H9 (cell line): Measurements from ENCODE around the gene GALNT15. TPM values are rescaled to one million over a fixed set of nuclear protein-coding genes. Genes with fewer than 3 reads are reported as not detected.

ENCODE experiments used
- DNase-seq: peaks from one replicate; pipeline ENCODE4 v3.0.0-alpha.2; 2017
- H2AFZ ChIP-seq: one replicate; pipeline ENCODE4 v1.6.1; 2013; ENCODE audit warnings: mild to moderate bottlenecking, low read length, control low read depth, moderate library complexity
- H2AK5ac ChIP-seq: 2 replicates; pipeline ENCODE4 v1.6.1; 2013; ENCODE audit warnings: low read length, control low read depth, mixed read lengths; ENCODE audit not compliant: insufficient read length
- H2BK120ac ChIP-seq: one replicate; pipeline ENCODE4 v1.6.1; 2013; ENCODE audit warnings: low read depth, mild to moderate bottlenecking, low read length, control low read depth, inconsistent platforms; ENCODE audit not compliant: poor library complexity, severe bottlenecking
- H2BK12ac ChIP-seq: 2 replicates; pipeline ENCODE4 v1.6.1; 2013; ENCODE audit warnings: low read length, control low read depth, mixed read lengths, low read depth; ENCODE audit not compliant: insufficient read length
- H2BK15ac ChIP-seq: 2 replicates; pipeline ENCODE4 v1.6.1; 2013; ENCODE audit warnings: low read depth, low read length, control low read depth
- H2BK20ac ChIP-seq: one replicate; pipeline ENCODE4 v1.6.1; 2013; ENCODE audit warnings: low read depth, mild to moderate bottlenecking, low read length, control low read depth, inconsistent platforms; ENCODE audit not compliant: poor library complexity, severe bottlenecking
- H2BK5ac ChIP-seq: 2 replicates; pipeline ENCODE4 v1.6.1; 2013; ENCODE audit warnings: low read length, control low read depth, mixed read lengths; ENCODE audit not compliant: insufficient read length
- H3K14ac ChIP-seq: 2 replicates; pipeline ENCODE4 v1.6.1; 2013; ENCODE audit warnings: low read length, control low read depth; ENCODE audit not compliant: insufficient read depth
- H3K18ac ChIP-seq: 2 replicates; pipeline ENCODE4 v1.6.1; 2013; ENCODE audit warnings: low read depth, mild to moderate bottlenecking, mixed read lengths, low read length, control low read depth; ENCODE audit not compliant: insufficient read length
- H3K23ac ChIP-seq: 2 replicates; pipeline ENCODE4 v1.6.1; 2013; ENCODE audit warnings: low read length, control low read depth, mixed read lengths, low read depth; ENCODE audit not compliant: insufficient read length
- H3K23me2 ChIP-seq: 2 replicates; pipeline ENCODE4 v1.6.1; 2013; ENCODE audit warnings: low read depth, mild to moderate bottlenecking, mixed read lengths, low read length, control low read depth; ENCODE audit not compliant: insufficient read length, poor library complexity, severe bottlenecking
- H3K27ac ChIP-seq: 2 replicates; pipeline ENCODE4 v1.5.1; 2013; ENCODE audit warnings: low read length, control low read depth, mixed read lengths, low read depth; ENCODE audit not compliant: insufficient read length
- H3K27me3 ChIP-seq: 2 replicates; pipeline ENCODE4 v1.6.1; 2013; ENCODE audit warnings: low read length, control low read depth, inconsistent platforms; ENCODE audit not compliant: insufficient read depth
- H3K4ac ChIP-seq: 2 replicates; pipeline ENCODE4 v1.6.1; 2013; ENCODE audit warnings: low read depth, mild to moderate bottlenecking, control low read depth, inconsistent platforms, low read length, moderate library complexity
- H3K4me1 ChIP-seq: 2 replicates; pipeline ENCODE4 v1.6.1; 2013; ENCODE audit warnings: low read length, control low read depth, inconsistent platforms; ENCODE audit not compliant: insufficient read depth
- H3K4me2 ChIP-seq: 2 replicates; pipeline ENCODE4 v1.6.1; 2013; ENCODE audit warnings: low read length, control low read depth, mixed read lengths; ENCODE audit not compliant: insufficient read length, insufficient read depth
- H3K56ac ChIP-seq: 2 replicates; pipeline ENCODE4 v1.6.1; 2013; ENCODE audit warnings: low read depth, mild to moderate bottlenecking, mixed read lengths, low read length, control low read depth; ENCODE audit not compliant: insufficient read length
- H3K79me1 ChIP-seq: 2 replicates; pipeline ENCODE4 v1.6.1; 2013; ENCODE audit warnings: low read depth, mild to moderate bottlenecking, moderate library complexity, low read length, control low read depth, inconsistent platforms; ENCODE audit not compliant: insufficient read depth, poor library complexity, severe bottlenecking
- H3K79me2 ChIP-seq: 2 replicates; pipeline ENCODE4 v1.6.1; 2013; ENCODE audit warnings: low read length, control low read depth, inconsistent platforms; ENCODE audit not compliant: insufficient read depth
- H3K9ac ChIP-seq: 2 replicates; pipeline ENCODE4 v1.6.1; 2013; ENCODE audit warnings: low read length, control low read depth, mixed read lengths; ENCODE audit not compliant: insufficient read length; ENCODE audit errors: extremely low read depth
- H3K9me3 ChIP-seq: one replicate; pipeline ENCODE4 v1.6.1; 2013; ENCODE audit warnings: low read depth, low read length, inconsistent platforms; ENCODE audit not compliant: control insufficient read depth
- H3T11ph ChIP-seq: one replicate; pipeline ENCODE4 v1.6.1; 2013; ENCODE audit warnings: mild to moderate bottlenecking, low read length, control low read depth, inconsistent platforms
- H4K20me1 ChIP-seq: one replicate; pipeline ENCODE4 v1.6.1; 2013; ENCODE audit not compliant: control insufficient read depth, insufficient read length, insufficient read depth
- H4K5ac ChIP-seq: 2 replicates; pipeline ENCODE4 v1.6.1; 2013; ENCODE audit warnings: low read depth, mild to moderate bottlenecking, mixed read lengths, low read length, control low read depth; ENCODE audit not compliant: insufficient read length
- H4K8ac ChIP-seq: replicated peaks from 2 replicates; pipeline ENCODE4 v1.6.1; 2013; ENCODE audit warnings: low read length, control low read depth, mixed read lengths, low read depth; ENCODE audit not compliant: insufficient read length
- H4K91ac ChIP-seq: 2 replicates; pipeline ENCODE4 v1.6.1; 2013; ENCODE audit warnings: low read depth, mild to moderate bottlenecking, moderate library complexity, mixed read lengths, low read length, control low read depth; ENCODE audit not compliant: insufficient read length
- H3K27ac Mint-ChIP-seq, 3 experiments: 2 replicates in 2 of 3; 3 replicates in 1 of 3; pipeline ENCODE4 v1.8.0; 2020 to 2021; ENCODE audit warnings: mixed read lengths in 3 of 3, mild to moderate bottlenecking in 1 of 3, moderate library complexity in 1 of 3
- H3K27me3 Mint-ChIP-seq: 2 replicates; pipeline ENCODE4 v1.8.0; 2021; ENCODE audit warnings: low read depth, mild to moderate bottlenecking, moderate library complexity, mixed read lengths
- H3K36me3 Mint-ChIP-seq, 3 experiments: 2 replicates in 2 of 3; 3 replicates in 1 of 3; pipeline ENCODE4 v1.8.0; 2020 to 2021; ENCODE audit warnings: low read depth in 3 of 3, mixed read lengths in 3 of 3; ENCODE audit not compliant: insufficient read depth in 1 of 3
- H3K4me1 Mint-ChIP-seq, 2 experiments: 2 replicates each; pipeline ENCODE4 v1.8.0; 2020; ENCODE audit warnings: mixed read lengths in 2 of 2
- H3K4me3 Mint-ChIP-seq, 2 experiments: 2 replicates in 1 of 2; 3 replicates in 1 of 2; pipeline ENCODE4 v1.8.0; 2020 to 2021; ENCODE audit warnings: mild to moderate bottlenecking in 2 of 2, mixed read lengths in 2 of 2, moderate library complexity in 1 of 2
- H3K9me3 Mint-ChIP-seq, 2 experiments: 2 replicates in 1 of 2; 3 replicates in 1 of 2; pipeline ENCODE4 v1.8.0; 2020; ENCODE audit warnings: mild to moderate bottlenecking in 2 of 2, mixed read lengths in 2 of 2, moderate library complexity in 1 of 2
- WGBS: extraction: QIAGEN DNeasy Blood & Tissue Kit; methylation state at CpG from one replicate; pipeline ENCODE4 v1.1.7; 2013; ENCODE audit warnings: missing lambda C conversion rate, low lambda C conversion rate, mixed read lengths; ENCODE audit not compliant: insufficient read length; ENCODE audit errors: extremely low coverage; 5-methylcytosine and 5-hydroxymethylcytosine counted together
- total RNA-seq: library from RNA; stranded (reverse); gene quantifications from 2 replicates; pipeline ENCODE4 v1.2.1, GENCODE V29; 2021
- TF ChIP-seq, protein P1 (sequence below): fragments of 200-600 bp; sonication (generic); conservative IDR thresholded peaks from 3 replicates; pipeline ENCODE4 v1.8.0; 2021; ENCODE audit warnings: antibody characterized with exemption, mild to moderate bottlenecking

Gene GALNT15
- total RNA-seq, 1 experiment from 2014 or later: 0.04 TPM

- no peak overlapping the region for H3K56ac ChIP-seq
- Mint-ChIP-seq H3K27me3 (no peaks in the 10 kb centered on the region; the same call in 1 of the 2 replicates), H3K4me3 (no peak overlapping the region), H3K9me3 (no peaks in the 10 kb centered on the region), H3K4me1 (peaks cover 0 to 4% of the 10 kb centered on the region in 2 experiments; a peak in 1 of 4 replicates), H3K27ac (no peak overlapping the region), H3K36me3 (no peaks in the 10 kb centered on the region)
- no peak overlapping the region for H2BK120ac ChIP-seq
- H2BK5ac ChIP-seq: no peak overlapping the region
- no peak overlapping the region for H2AK5ac ChIP-seq
- no peak overlapping the region for H2BK20ac ChIP-seq
- no peak overlapping the region for H3K23ac ChIP-seq
- no peak overlapping the region for H3T11ph ChIP-seq
- H3K18ac ChIP-seq: no peak overlapping the region
- no peak overlapping the region for H4K5ac ChIP-seq
- no peak overlapping the region for H2BK12ac ChIP-seq
- no CpG with 5 or more reads among the region's 7 CpGs for WGBS
- H3K14ac ChIP-seq: no peak overlapping the region
- no peak overlapping the region for H4K91ac ChIP-seq
- H2BK15ac ChIP-seq: no peak overlapping the region
- no peaks in the 10 kb centered on the region for H3K23me2 ChIP-seq
- H4K8ac ChIP-seq: no peak overlapping the region
- no peaks in the 10 kb centered on the region for H3K4me1 ChIP-seq
- H2AFZ ChIP-seq: no peak overlapping the region
- no peak overlapping the region for H3K27ac ChIP-seq
- DNase-seq: no peak
- H3K27me3 ChIP-seq: no peaks in the 10 kb centered on the region
- no peaks in the 10 kb centered on the region for H3K79me1 ChIP-seq
- no peak overlapping the region for H3K4ac ChIP-seq
- TF ChIP-seq, protein P1, sequence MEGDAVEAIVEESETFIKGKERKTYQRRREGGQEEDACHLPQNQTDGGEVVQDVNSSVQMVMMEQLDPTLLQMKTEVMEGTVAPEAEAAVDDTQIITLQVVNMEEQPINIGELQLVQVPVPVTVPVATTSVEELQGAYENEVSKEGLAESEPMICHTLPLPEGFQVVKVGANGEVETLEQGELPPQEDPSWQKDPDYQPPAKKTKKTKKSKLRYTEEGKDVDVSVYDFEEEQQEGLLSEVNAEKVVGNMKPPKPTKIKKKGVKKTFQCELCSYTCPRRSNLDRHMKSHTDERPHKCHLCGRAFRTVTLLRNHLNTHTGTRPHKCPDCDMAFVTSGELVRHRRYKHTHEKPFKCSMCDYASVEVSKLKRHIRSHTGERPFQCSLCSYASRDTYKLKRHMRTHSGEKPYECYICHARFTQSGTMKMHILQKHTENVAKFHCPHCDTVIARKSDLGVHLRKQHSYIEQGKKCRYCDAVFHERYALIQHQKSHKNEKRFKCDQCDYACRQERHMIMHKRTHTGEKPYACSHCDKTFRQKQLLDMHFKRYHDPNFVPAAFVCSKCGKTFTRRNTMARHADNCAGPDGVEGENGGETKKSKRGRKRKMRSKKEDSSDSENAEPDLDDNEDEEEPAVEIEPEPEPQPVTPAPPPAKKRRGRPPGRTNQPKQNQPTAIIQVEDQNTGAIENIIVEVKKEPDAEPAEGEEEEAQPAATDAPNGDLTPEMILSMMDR: no peak
- H4K20me1 ChIP-seq: no peaks in the 10 kb centered on the region
- no peaks in the 10 kb centered on the region for H3K79me2 ChIP-seq
- H3K9me3 ChIP-seq: no peaks in the 10 kb centered on the region
- no peak overlapping the region for H3K9ac ChIP-seq
- H3K4me2 ChIP-seq: no peak overlapping the region
These were observed 77.9 kb downstream of the GALNT15 start for GRCh38 chr3:16252243-16252978.
